ENCODE results near the gene MAST2. TPM values are rescaled to one million over a fixed set of nuclear protein-coding genes. Genes with fewer than 3 reads are reported as not detected.

The MAST2 gene
- total RNA-seq, 4 donors from 2014 or later, result 18.8 to 22.2 (median 20.2) TPM

GRCh38 chr1:46010611-46011010, 207.2 kb downstream of the MAST2 start:
- TF ChIP-seq, protein P1, sequence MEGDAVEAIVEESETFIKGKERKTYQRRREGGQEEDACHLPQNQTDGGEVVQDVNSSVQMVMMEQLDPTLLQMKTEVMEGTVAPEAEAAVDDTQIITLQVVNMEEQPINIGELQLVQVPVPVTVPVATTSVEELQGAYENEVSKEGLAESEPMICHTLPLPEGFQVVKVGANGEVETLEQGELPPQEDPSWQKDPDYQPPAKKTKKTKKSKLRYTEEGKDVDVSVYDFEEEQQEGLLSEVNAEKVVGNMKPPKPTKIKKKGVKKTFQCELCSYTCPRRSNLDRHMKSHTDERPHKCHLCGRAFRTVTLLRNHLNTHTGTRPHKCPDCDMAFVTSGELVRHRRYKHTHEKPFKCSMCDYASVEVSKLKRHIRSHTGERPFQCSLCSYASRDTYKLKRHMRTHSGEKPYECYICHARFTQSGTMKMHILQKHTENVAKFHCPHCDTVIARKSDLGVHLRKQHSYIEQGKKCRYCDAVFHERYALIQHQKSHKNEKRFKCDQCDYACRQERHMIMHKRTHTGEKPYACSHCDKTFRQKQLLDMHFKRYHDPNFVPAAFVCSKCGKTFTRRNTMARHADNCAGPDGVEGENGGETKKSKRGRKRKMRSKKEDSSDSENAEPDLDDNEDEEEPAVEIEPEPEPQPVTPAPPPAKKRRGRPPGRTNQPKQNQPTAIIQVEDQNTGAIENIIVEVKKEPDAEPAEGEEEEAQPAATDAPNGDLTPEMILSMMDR (IDR thresholded peaks at IDR 0.05), result no peak
- no peak for TF ChIP-seq POLR2A (IDR thresholded peaks at IDR 0.05)
- H3K4me1 ChIP-seq, result no peaks in the 10 kb centered on the region
- WGBS, 2 donors, result 94 to 99% methylated on average over 6 of the region's 6 CpGs
- no peak overlapping the region for H3K27ac ChIP-seq
- H3K4me3 ChIP-seq (replicated peaks in 1 of 3), result no peak overlapping the region
- no peaks in the 10 kb centered on the region for H3K9me3 ChIP-seq
- peaks cover 4 to 29% of the 10 kb centered on the region in 2 donors for H3K36me3 ChIP-seq
- DNase-seq, result no peak
- intact Hi-C loops (cut with DNase I), result no loop called here
- no peaks in the 10 kb centered on the region for H3K27me3 ChIP-seq

DNA sequence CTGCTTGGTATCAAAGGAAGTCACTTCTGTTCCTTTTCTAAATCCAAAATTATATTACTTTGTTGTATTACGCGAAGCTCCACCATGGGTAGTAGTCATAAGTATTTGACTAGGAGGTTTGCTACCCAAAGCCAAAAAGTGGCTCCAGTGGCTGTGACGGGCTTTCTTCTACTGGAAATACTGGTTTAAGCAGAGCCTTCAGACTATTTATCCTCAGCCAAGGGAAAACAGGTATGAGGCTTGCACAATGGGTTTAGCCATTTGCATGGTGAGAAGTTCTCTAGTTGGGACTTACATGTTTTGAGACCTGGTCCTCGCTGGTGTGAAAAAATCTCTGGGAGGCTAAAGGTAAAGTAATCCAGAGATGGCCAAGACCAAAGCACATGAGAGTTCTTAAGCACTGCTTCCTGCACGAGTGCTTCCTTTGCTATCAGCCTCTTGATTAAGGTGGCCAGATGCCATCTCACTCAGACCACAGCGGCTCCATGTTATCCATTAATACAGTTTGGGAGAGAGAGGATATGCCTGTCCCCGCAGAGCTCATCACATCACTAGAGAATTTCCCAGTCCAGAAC, 207.8 kb downstream of the MAST2 start:
- intact Hi-C loops (cut with DNase I), result no loop called here
- H3K9me3 ChIP-seq, result no peaks in the 10 kb centered on the region
- H3K27me3 ChIP-seq, result no peaks in the 10 kb centered on the region
- H3K27ac ChIP-seq, result no peak overlapping the region
- peaks cover 4 to 28% of the 10 kb centered on the region in 2 donors for H3K36me3 ChIP-seq
- DNase-seq, result no peak
- no peak for TF ChIP-seq POLR2A (IDR thresholded peaks at IDR 0.05)
- TF ChIP-seq, protein P1 (IDR thresholded peaks at IDR 0.05), result no peak
- no peak overlapping the region for H3K4me3 ChIP-seq (replicated peaks in 1 of 3)
- WGBS, 2 donors, result 77 to 78% methylated on average over 7 of the region's 7 CpGs
- no peaks in the 10 kb centered on the region for H3K4me1 ChIP-seq

DNA sequence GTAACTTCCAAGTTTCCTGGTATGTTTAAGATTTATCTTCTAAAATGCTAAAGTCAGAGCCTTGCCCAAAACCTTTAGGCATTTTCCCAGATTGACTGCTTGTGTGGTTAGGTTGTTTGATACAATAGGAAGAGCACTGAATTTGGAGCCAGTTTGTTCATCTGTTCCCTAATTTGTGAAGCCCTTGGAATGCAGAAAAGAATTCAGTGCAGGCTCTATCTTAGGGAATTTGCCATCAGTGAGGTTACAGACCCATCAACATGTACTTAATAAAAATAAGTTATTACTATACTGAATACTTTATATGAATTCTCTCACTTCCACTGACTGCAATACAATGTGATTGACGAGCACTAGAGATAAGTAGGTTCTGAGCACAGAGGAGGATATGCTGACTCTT, 208.8 kb downstream of the MAST2 start:
- 96 to 100% methylated on average over 1 of the region's 1 CpG for WGBS, 2 donors
- Histone ChIP-seq H3K27me3 (no peaks in the 10 kb centered on the region), H3K27ac (no peak overlapping the region), H3K9me3 (no peaks in the 10 kb centered on the region), H3K4me3 (replicated peaks in 1 of 3) (no peak overlapping the region), H3K4me1 (no peaks in the 10 kb centered on the region), H3K36me3 (peaks cover 4 to 19% of the 10 kb centered on the region in 2 donors)
- intact Hi-C loops (cut with DNase I), result no loop called here
- DNase-seq, result no peak
- no peak for TF ChIP-seq POLR2A (IDR thresholded peaks at IDR 0.05)
- TF ChIP-seq, protein P1 (IDR thresholded peaks at IDR 0.05), result no peak

- H3K9me3 ChIP-seq, result no peaks in the 10 kb centered on the region
- no peaks in the 10 kb centered on the region for H3K27me3 ChIP-seq
- H3K27ac ChIP-seq, result no peak overlapping the region
- intact Hi-C loops (cut with DNase I), result no loop called here
- 99% methylated on average over 3 of the region's 3 CpGs for WGBS, 2 donors
- H3K36me3 ChIP-seq, result peaks cover 4 to 12% of the 10 kb centered on the region in 2 donors
- TF ChIP-seq, protein P1 (IDR thresholded peaks at IDR 0.05), result no peak
- no peak for TF ChIP-seq POLR2A (IDR thresholded peaks at IDR 0.05)
- no peak overlapping the region for H3K4me3 ChIP-seq (replicated peaks in 1 of 3)
- no peaks in the 10 kb centered on the region for H3K4me1 ChIP-seq
- DNase-seq, result no peak
Measured at GRCh38 chr1:46013581-46013980, 210.2 kb downstream of the MAST2 start.

GRCh38 chr1:46017876-46018503, 214.6 kb downstream of the MAST2 start:
- Histone ChIP-seq H3K36me3 (no peaks in the 10 kb centered on the region), H3K9me3 (no peaks in the 10 kb centered on the region), H3K27me3 (no peaks in the 10 kb centered on the region), H3K4me3 (replicated peaks in 1 of 3) (no peak overlapping the region), H3K27ac (no peak overlapping the region), H3K4me1 (no peaks in the 10 kb centered on the region)
- intact Hi-C loops (cut with DNase I), result no loop called here
- no peak for TF ChIP-seq POLR2A (IDR thresholded peaks at IDR 0.05)
- TF ChIP-seq, protein P1 (IDR thresholded peaks at IDR 0.05), result no peak
- DNase-seq, result no peak
- 93 to 94% methylated on average over 6 of the region's 6 CpGs for WGBS, 2 donors
